A549 (cell line): Measurements from ENCODE around the gene GAS7. TPM values are rescaled to one million over a fixed set of nuclear protein-coding genes. Genes with fewer than 3 reads are reported as not detected.

Source experiments
- ATAC-seq, 2 experiments: fragments of 200-7000 bp in 1 of 2; fragments of >200 bp in 1 of 2; cut with Nextera tagmentation in 1 of 2; cut with Tn5 transposase in 1 of 2; 3 replicates each; pipeline versions ENCODE4 v1.8.0 to v1.9.1; 2018 to 2020; ENCODE audit warnings: mild to moderate bottlenecking in 1 of 2, moderate library complexity in 1 of 2
- CTCF ChIA-PET: fragments of 300-600 bp; sonication (Branson Sonifier 250); formaldehyde crosslinking; extraction: SDS; loops from one replicate; lab custom pipeline; 2021; ENCODE audit warnings: antibody characterized with exemption, inconsistent platforms; lab: Yijun Ruan, JAX
- POLR2A ChIA-PET: fragments of 350-600 bp; formaldehyde crosslinking; extraction: SDS; loops from one replicate; lab custom pipeline; 2021; ENCODE audit warnings: antibody characterized with exemption, inconsistent platforms; lab: Yijun Ruan, JAX
- DNase-seq, 2 experiments: peaks; one replicate each; pipeline versions ENCODE4 v3.0.0 to v3.0.0-alpha.2; 2011 to 2016; ENCODE audit warnings: low read depth in 1 of 2, low spot score in 1 of 2
- FAIRE-seq: peaks from 2 replicates; lab custom pipeline; 2011; peaks lifted over from hg19 to GRCh38; lab: Jason Lieb, UNC
- H3K27ac ChIP-seq, 2 experiments: fragments of >200 bp; sonication (Bioruptor Twin); formaldehyde crosslinking; 3 replicates each; pipeline ENCODE4 v1.5.1; 2016 to 2017
- H3K4me1 ChIP-seq: fragments of >200 bp; sonication (Bioruptor Twin); formaldehyde crosslinking; 3 replicates; pipeline ENCODE4 v1.6.1; 2016
- H3K4me2 ChIP-seq: fragments of >200 bp; sonication (Bioruptor Twin); formaldehyde crosslinking; 3 replicates; pipeline ENCODE4 v1.6.1; 2016
- H3K4me3 ChIP-seq: fragments of >200 bp; sonication (Bioruptor Twin); formaldehyde crosslinking; 3 replicates; pipeline ENCODE4 v1.5.1; 2016
- H3K9me3 ChIP-seq: fragments of >200 bp; sonication (Bioruptor Twin); formaldehyde crosslinking; 3 replicates; pipeline ENCODE4 v1.6.1; 2016
- BCL3 ChIP-seq: fragments of >200 bp; sonication (Bioruptor Twin); formaldehyde crosslinking; IDR thresholded peaks from 3 replicates; pipeline ENCODE4 v1.6.1; 2016
- CEBPB ChIP-seq, 2 experiments: fragments of >200 bp in 1 of 2; sonication (Bioruptor Twin) in 1 of 2; formaldehyde crosslinking in 1 of 2; IDR thresholded peaks; 2 replicates each; pipeline ENCODE4 v1.6.1; 2012 to 2016
- CHD2 ChIP-seq: fragments of 150-350 bp; IDR thresholded peaks from 2 replicates; pipeline ENCODE4 v1.6.1; 2014; ENCODE audit warnings: low read length; ENCODE audit not compliant: partially characterized antibody
- EHF ChIP-seq: fragments of 250-450 bp; sonication (Bioruptor Pico); IDR thresholded peaks from 2 replicates; pipeline ENCODE4 v1.5.0; 2020; ENCODE audit warnings: mild to moderate bottlenecking
- EHMT2 ChIP-seq: fragments of 200-600 bp; sonication (generic); IDR thresholded peaks from 2 replicates; pipeline ENCODE4 v1.6.1; 2016; ENCODE audit warnings: antibody characterized with exemption, low read depth, mild to moderate bottlenecking, moderate library complexity
- ELK1 ChIP-seq: fragments of 150-350 bp; IDR thresholded peaks from 2 replicates; pipeline ENCODE4 v1.6.1; 2014; ENCODE audit warnings: low read depth, mild to moderate bottlenecking, low read length
- EP300 ChIP-seq, 2 experiments: fragments of >200 bp; sonication (Bioruptor Twin); formaldehyde crosslinking; IDR thresholded peaks; 2 replicates in 1 of 2; 3 replicates in 1 of 2; pipeline ENCODE4 v1.6.1; 2016 to 2017
- FOSL2 ChIP-seq, 2 experiments: fragments of 450-650 bp in 1 of 2; fragments of >200 bp in 1 of 2; sonication (Bioruptor Twin) in 1 of 2; formaldehyde crosslinking; IDR thresholded peaks; 2 replicates each; pipeline versions ENCODE4 v1.5.0 to v1.6.1; 2016 to 2020; ENCODE audit warnings: mild to moderate bottlenecking in 1 of 2, moderate library complexity in 1 of 2
- HDAC2 ChIP-seq: fragments of 200-600 bp; sonication (generic); IDR thresholded peaks from 2 replicates; pipeline ENCODE4 v1.6.1; 2016
- HEYL ChIP-seq: fragments of 250-450 bp; sonication (Bioruptor Pico); IDR thresholded peaks from 2 replicates; pipeline ENCODE4 v1.8.0; 2021; ENCODE audit warnings: mild to moderate bottlenecking, moderate library complexity
- HOXA7 ChIP-seq: fragments of 250-450 bp; sonication (Bioruptor Pico); IDR thresholded peaks from 2 replicates; pipeline ENCODE4 v1.5.0; 2020; ENCODE audit warnings: mild to moderate bottlenecking, moderate library complexity
- HOXB5 ChIP-seq: fragments of 250-450 bp; sonication (Bioruptor Pico); IDR thresholded peaks from 2 replicates; pipeline ENCODE4 v1.5.0; 2020; ENCODE audit warnings: mild to moderate bottlenecking, moderate library complexity
- JUN ChIP-seq, 2 experiments: fragments of >200 bp; sonication (Bioruptor Twin); formaldehyde crosslinking; IDR thresholded peaks; 2 replicates in 1 of 2; 3 replicates in 1 of 2; pipeline ENCODE4 v1.6.1; 2016 to 2017
- KDM1A ChIP-seq: fragments of 200-600 bp; sonication (generic); IDR thresholded peaks from 2 replicates; pipeline ENCODE4 v1.6.1; 2016; ENCODE audit warnings: low read depth, mild to moderate bottlenecking
- KDM5A ChIP-seq: fragments of 200-600 bp; sonication (generic); IDR thresholded peaks from 2 replicates; pipeline ENCODE4 v1.6.1; 2016; ENCODE audit warnings: antibody characterized with exemption, mild to moderate bottlenecking
- MAFK ChIP-seq: fragments of 450-650 bp; IDR thresholded peaks from 2 replicates; pipeline ENCODE4 v1.6.1; 2014; ENCODE audit not compliant: partially characterized antibody
- MYC ChIP-seq: IDR thresholded peaks from 2 replicates; pipeline ENCODE4 v1.6.1; 2012; ENCODE audit warnings: mild to moderate bottlenecking, inconsistent platforms, low read length, improper control_type of control experiment, borderline replicate concordance
- POLR2A ChIP-seq: IDR thresholded peaks from 2 replicates; pipeline ENCODE4 v1.6.1; 2012; ENCODE audit warnings: mild to moderate bottlenecking, low read length
- POLR2AphosphoS2 ChIP-seq: conservative IDR thresholded peaks from 2 replicates; pipeline ENCODE4 v1.6.1; 2012; ENCODE audit warnings: low read length, improper control_type of control experiment, inconsistent platforms
- RAD21 ChIP-seq, 2 experiments: fragments of >200 bp in 1 of 2; sonication (Bioruptor Twin) in 1 of 2; formaldehyde crosslinking in 1 of 2; IDR thresholded peaks in 1 of 2; conservative IDR thresholded peaks in 1 of 2; 2 replicates in 1 of 2; 3 replicates in 1 of 2; pipeline ENCODE4 v1.6.1; 2012 to 2018; ENCODE audit warnings: inconsistent platforms in 1 of 2
- RARB ChIP-seq: fragments of 250-450 bp; sonication (Bioruptor Pico); IDR thresholded peaks from 2 replicates; pipeline ENCODE4 v1.8.0; 2021; ENCODE audit warnings: mild to moderate bottlenecking, moderate library complexity
- RNF2 ChIP-seq: fragments of 200-600 bp; sonication (generic); IDR thresholded peaks from 2 replicates; pipeline ENCODE4 v1.6.1; 2016; ENCODE audit warnings: low read depth, mild to moderate bottlenecking, antibody characterized with exemption, moderate library complexity, borderline replicate concordance
- USF2 ChIP-seq: fragments of 450-650 bp; IDR thresholded peaks from 2 replicates; pipeline ENCODE4 v1.6.1; 2014; ENCODE audit warnings: antibody characterized with exemption
- ZC3H11A ChIP-seq: fragments of 450-650 bp; IDR thresholded peaks from 2 replicates; pipeline ENCODE4 v1.6.1; 2014; ENCODE audit warnings: antibody characterized with exemption, mild to moderate bottlenecking
- ZNF302 ChIP-seq: fragments of 250-450 bp; sonication (Bioruptor Pico); IDR thresholded peaks from 2 replicates; pipeline ENCODE4 v1.9.0; 2021; ENCODE audit warnings: inconsistent platforms, mild to moderate bottlenecking, moderate library complexity
- WGBS: methylation state at CpG from one replicate; pipeline ENCODE4 v1.1.6; 2017; ENCODE audit errors: missing lambda C conversion rate; 5-methylcytosine and 5-hydroxymethylcytosine counted together
- polyA plus RNA-seq, 4 experiments: library from polyadenylated mRNA; depleted of rRNA in 3 of 4; stranded (reverse); fragments of >200 nt; fragmentation: RNase III in 1 of 4; extraction: RNeasy Plus Mini Kit Qiagen cat#74134 plus additional on column Dnase treatment in 1 of 4; gene quantifications; 2 replicates in 3 of 4; 3 replicates in 1 of 4; pipeline ENCODE4 v1.2.3, GENCODE V29; 2011 to 2017
- TF ChIP-seq, protein P1 (sequence below): fragments of 200-600 bp; sonication (generic); IDR thresholded peaks from 2 replicates; pipeline ENCODE4 v1.6.1; 2016; ENCODE audit warnings: antibody characterized with exemption, mild to moderate bottlenecking, moderate library complexity
- TF ChIP-seq, protein P2 (sequence below): IDR thresholded peaks from 2 replicates; pipeline ENCODE4 v1.6.1; 2012
- TF ChIP-seq, protein P3 (sequence below): fragments of 250-450 bp; sonication (Bioruptor Pico); IDR thresholded peaks from 2 replicates; pipeline ENCODE4 v1.5.0; 2021; ENCODE audit warnings: mild to moderate bottlenecking, moderate library complexity, borderline replicate concordance
- TF ChIP-seq, protein P4 (sequence below): fragments of >200 bp; sonication (Bioruptor Twin); formaldehyde crosslinking; IDR thresholded peaks from 2 replicates; pipeline ENCODE4 v1.6.1; 2016

GAS7 gene
- polyA plus RNA-seq, 2 of the 4 experiments (the other 2 are of a cell fraction): 1.3 to 1.5 TPM

DNA sequence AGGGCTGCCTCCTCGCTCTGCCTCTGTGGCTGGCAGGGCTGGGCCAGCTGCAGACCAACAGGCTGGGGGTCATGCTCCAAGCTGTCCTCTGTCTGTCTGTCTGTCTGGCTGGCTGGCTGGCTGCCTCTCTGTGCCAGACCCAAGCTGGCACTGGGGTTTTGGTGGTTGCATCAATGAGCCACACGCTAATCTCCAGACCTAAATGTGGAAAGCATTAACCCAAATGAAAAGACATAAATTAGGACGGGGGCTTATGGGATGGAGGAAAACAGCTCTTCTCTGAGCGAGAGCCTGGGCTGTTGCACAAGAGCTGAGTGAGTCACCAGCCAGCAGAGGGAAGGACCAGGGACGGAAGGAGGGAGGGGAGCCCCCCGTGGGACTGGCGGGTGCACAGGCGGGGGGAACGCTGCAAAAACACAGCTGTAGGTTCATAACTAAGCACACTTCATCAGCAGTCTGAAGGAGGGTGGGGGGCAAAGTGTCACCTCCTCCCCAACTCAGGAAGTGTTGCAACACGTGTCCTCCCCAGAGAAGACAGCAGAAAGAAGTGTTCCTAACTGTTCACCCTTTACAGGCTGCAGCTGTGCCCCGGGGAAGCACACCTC lies 83.4 kb downstream of the GAS7 start (continued):
- no peak for TF ChIP-seq RARB (CRISPR knock-in tag)
- TF ChIP-seq USF2: no peak
- TF ChIP-seq FOSL2 (IDR thresholded peaks at IDR 0.05): peak; percentile 84
- TF ChIP-seq FOSL2 (CRISPR knock-in tag; IDR thresholded peaks at IDR 0.05): peak; percentile 86
- TF ChIP-seq EHF (CRISPR knock-in tag): no peak
- TF ChIP-seq, protein P1, sequence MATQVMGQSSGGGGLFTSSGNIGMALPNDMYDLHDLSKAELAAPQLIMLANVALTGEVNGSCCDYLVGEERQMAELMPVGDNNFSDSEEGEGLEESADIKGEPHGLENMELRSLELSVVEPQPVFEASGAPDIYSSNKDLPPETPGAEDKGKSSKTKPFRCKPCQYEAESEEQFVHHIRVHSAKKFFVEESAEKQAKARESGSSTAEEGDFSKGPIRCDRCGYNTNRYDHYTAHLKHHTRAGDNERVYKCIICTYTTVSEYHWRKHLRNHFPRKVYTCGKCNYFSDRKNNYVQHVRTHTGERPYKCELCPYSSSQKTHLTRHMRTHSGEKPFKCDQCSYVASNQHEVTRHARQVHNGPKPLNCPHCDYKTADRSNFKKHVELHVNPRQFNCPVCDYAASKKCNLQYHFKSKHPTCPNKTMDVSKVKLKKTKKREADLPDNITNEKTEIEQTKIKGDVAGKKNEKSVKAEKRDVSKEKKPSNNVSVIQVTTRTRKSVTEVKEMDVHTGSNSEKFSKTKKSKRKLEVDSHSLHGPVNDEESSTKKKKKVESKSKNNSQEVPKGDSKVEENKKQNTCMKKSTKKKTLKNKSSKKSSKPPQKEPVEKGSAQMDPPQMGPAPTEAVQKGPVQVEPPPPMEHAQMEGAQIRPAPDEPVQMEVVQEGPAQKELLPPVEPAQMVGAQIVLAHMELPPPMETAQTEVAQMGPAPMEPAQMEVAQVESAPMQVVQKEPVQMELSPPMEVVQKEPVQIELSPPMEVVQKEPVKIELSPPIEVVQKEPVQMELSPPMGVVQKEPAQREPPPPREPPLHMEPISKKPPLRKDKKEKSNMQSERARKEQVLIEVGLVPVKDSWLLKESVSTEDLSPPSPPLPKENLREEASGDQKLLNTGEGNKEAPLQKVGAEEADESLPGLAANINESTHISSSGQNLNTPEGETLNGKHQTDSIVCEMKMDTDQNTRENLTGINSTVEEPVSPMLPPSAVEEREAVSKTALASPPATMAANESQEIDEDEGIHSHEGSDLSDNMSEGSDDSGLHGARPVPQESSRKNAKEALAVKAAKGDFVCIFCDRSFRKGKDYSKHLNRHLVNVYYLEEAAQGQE: no peak
- no peak for TF ChIP-seq ZC3H11A
- peak; percentile 98 to 99 for TF ChIP-seq CEBPB (IDR thresholded peaks at IDR 0.05)
- no peak for TF ChIP-seq HOXA7 (CRISPR knock-in tag)
- TF ChIP-seq, protein P2, sequence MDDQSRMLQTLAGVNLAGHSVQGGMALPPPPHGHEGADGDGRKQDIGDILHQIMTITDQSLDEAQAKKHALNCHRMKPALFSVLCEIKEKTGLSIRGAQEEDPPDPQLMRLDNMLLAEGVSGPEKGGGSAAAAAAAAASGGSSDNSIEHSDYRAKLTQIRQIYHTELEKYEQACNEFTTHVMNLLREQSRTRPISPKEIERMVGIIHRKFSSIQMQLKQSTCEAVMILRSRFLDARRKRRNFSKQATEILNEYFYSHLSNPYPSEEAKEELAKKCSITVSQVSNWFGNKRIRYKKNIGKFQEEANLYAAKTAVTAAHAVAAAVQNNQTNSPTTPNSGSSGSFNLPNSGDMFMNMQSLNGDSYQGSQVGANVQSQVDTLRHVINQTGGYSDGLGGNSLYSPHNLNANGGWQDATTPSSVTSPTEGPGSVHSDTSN: no peak
- no peak for TF ChIP-seq CHD2
- TF ChIP-seq RAD21 (conservative IDR thresholded peaks at IDR 0.05 in 1 of 2, IDR thresholded peaks at IDR 0.05 in 1 of 2): 0 out of 5 replicates have a peak, but pooled peaks of 1 of the 2 experiments have one; percentile 16
- no peak for TF ChIP-seq RNF2
- no peak for TF ChIP-seq ELK1
- no peak for TF ChIP-seq BCL3
- TF ChIP-seq JUN (IDR thresholded peaks at IDR 0.05): peak in 1 of 2 experiments; percentile 40; a peak in 2 of 5 replicates
- TF ChIP-seq KDM1A: no peak
- TF ChIP-seq HOXB5 (CRISPR knock-in tag): no peak
- no peak for TF ChIP-seq POLR2AphosphoS2
- no peak for TF ChIP-seq ZNF302

GRCh38 chr17:10112962-10113361 lies 85.4 kb downstream of the GAS7 start:
- POLR2A ChIA-PET: no interaction called here
- no peak for TF ChIP-seq EP300 (IDR thresholded peaks at IDR 0.05)
- no peak for TF ChIP-seq KDM5A
- TF ChIP-seq, protein P3, sequence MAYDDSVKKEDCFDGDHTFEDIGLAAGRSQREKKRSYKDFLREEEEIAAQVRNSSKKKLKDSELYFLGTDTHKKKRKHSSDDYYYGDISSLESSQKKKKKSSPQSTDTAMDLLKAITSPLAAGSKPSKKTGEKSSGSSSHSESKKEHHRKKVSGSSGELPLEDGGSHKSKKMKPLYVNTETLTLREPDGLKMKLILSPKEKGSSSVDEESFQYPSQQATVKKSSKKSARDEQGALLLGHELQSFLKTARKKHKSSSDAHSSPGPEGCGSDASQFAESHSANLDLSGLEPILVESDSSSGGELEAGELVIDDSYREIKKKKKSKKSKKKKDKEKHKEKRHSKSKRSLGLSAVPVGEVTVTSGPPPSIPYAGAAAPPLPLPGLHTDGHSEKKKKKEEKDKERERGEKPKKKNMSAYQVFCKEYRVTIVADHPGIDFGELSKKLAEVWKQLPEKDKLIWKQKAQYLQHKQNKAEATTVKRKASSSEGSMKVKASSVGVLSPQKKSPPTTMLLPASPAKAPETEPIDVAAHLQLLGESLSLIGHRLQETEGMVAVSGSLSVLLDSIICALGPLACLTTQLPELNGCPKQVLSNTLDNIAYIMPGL (CRISPR knock-in tag): no peak
- no peak for TF ChIP-seq EHF (CRISPR knock-in tag)
- TF ChIP-seq, protein P4, sequence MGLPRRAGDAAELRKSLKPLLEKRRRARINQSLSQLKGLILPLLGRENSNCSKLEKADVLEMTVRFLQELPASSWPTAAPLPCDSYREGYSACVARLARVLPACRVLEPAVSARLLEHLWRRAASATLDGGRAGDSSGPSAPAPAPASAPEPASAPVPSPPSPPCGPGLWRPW: no peak
- no peak for TF ChIP-seq MAFK
- TF ChIP-seq MYC: no peak
- TF ChIP-seq POLR2A: no peak
- TF ChIP-seq EHMT2: no peak
- no peak for TF ChIP-seq HEYL (CRISPR knock-in tag)
- no peak for TF ChIP-seq HDAC2
- TF ChIP-seq, all 56 proteins: peak for 0
- Histone ChIP-seq H3K4me2 (no peak overlapping the region), H3K27ac (no peak overlapping the region), H3K9me3 (no peaks in the 10 kb centered on the region), H3K4me1 (peaks cover 14% of the 10 kb centered on the region), H3K4me3 (no peak overlapping the region)
- CTCF ChIA-PET: interaction anchor here (0.8 kb wide), 1 partner anchor 36 kb away, joined by 3 read pairs; no protein-coding TSS in a partner anchor
- 32% methylated on average over 4 of the region's 4 CpGs for WGBS
- no peak for FAIRE-seq
- ATAC-seq: no peak
- no peak for DNase-seq
